Tibial nerve (tissue), 4 donors: ENCODE data around the gene GDI2.

ENCODE experiments used
- CTCF ChIP-seq, 5 experiments: fragments of 200-600 bp in 3 of 5; fragments of 450-650 bp in 2 of 5; sonication (generic) in 3 of 5; IDR thresholded peaks; one replicate each; pipeline ENCODE4 v1.5.1; 2016 to 2019; ENCODE audit warnings: antibody characterized with exemption in 5 of 5, mild to moderate bottlenecking in 3 of 5, moderate library complexity in 2 of 5
- EP300 ChIP-seq, 2 donors: sonication (generic); formaldehyde crosslinking; IDR thresholded peaks; one replicate each; pipeline ENCODE4 v1.6.1; 2017; ENCODE audit warnings: antibody characterized with exemption in 2 of 2, mild to moderate bottlenecking in 1 of 2

- TF ChIP-seq EP300 (IDR thresholded peaks at IDR 0.05) (no peak), CTCF (IDR thresholded peaks at IDR 0.05) (no peak)
Observed at GRCh38 chr10:5758927-5759326, 54.3 kb downstream of the GDI2 start.
